GM06990 (cell line): Measurements from ENCODE around the gene SPAG9.

Experiments
- DNase-seq: peaks from one replicate; pipeline ENCODE4 v3.0.0-alpha.2; 2011; ENCODE audit not compliant: insufficient read length; ENCODE audit errors: extremely low read depth
- H3K27me3 ChIP-seq: replicated peaks from 2 replicates; pipeline ENCODE4 v1.6.0; 2011; ENCODE audit warnings: low read length; ENCODE audit not compliant: control insufficient read depth, insufficient read depth
- H3K36me3 ChIP-seq: 2 replicates; pipeline ENCODE4 v1.5.1; 2011; ENCODE audit warnings: low read length; ENCODE audit not compliant: control insufficient read depth, insufficient read depth
- H3K4me3 ChIP-seq: replicated peaks from 2 replicates; pipeline ENCODE4 v1.5.1; 2011; ENCODE audit warnings: low read depth, mild to moderate bottlenecking, control low read depth, low read length
- CTCF ChIP-seq: IDR thresholded peaks from 2 replicates; pipeline ENCODE4 v1.5.1; 2011; ENCODE audit warnings: low read length, control low read depth, mild to moderate bottlenecking, inconsistent platforms; ENCODE audit not compliant: insufficient read depth, poor library complexity, severe bottlenecking

The SPAG9 gene

GRCh38 chr17:50926523-50926922, 194.1 kb downstream of the SPAG9 start:
- DNase-seq, result no peak
- H3K36me3 ChIP-seq, result no peaks in the 10 kb centered on the region
- no peak for TF ChIP-seq CTCF
- no peak overlapping the region for H3K4me3 ChIP-seq
- no peaks in the 10 kb centered on the region for H3K27me3 ChIP-seq

- no peak for DNase-seq
Measured at GRCh38 chr17:50925296-50925891, 195.3 kb downstream of the SPAG9 start.

GRCh38 chr17:50924800-50925199, 195.9 kb downstream of the SPAG9 start:
- Histone ChIP-seq H3K36me3 (no peaks in the 10 kb centered on the region), H3K4me3 (no peak overlapping the region), H3K27me3 (no peaks in the 10 kb centered on the region)
- DNase-seq, result no peak
- TF ChIP-seq CTCF, result no peak

More at GRCh38 chr17:50925296-50925891, 195.3 kb downstream of the SPAG9 start:
- Histone ChIP-seq H3K4me3 (no peak overlapping the region), H3K27me3 (no peaks in the 10 kb centered on the region), H3K36me3 (no peaks in the 10 kb centered on the region)
- no peak for TF ChIP-seq CTCF

- Histone ChIP-seq H3K4me3 (no peak overlapping the region), H3K27me3 (no peaks in the 10 kb centered on the region), H3K36me3 (no peaks in the 10 kb centered on the region)
- no peak for DNase-seq
- TF ChIP-seq CTCF, result no peak
Measured at GRCh38 chr17:50924300-50924699, 196.4 kb downstream of the SPAG9 start.

- H3K4me3 ChIP-seq, result no peak overlapping the region
- H3K27me3 ChIP-seq, result no peaks in the 10 kb centered on the region
- TF ChIP-seq CTCF, result no peak
- no peak for DNase-seq
- no peaks in the 10 kb centered on the region for H3K36me3 ChIP-seq
Measured at GRCh38 chr17:50923611-50924010, 197.1 kb downstream of the SPAG9 start.

GRCh38 chr17:50922721-50923405, 197.8 kb downstream of the SPAG9 start:
- H3K27me3 ChIP-seq, result no peaks in the 10 kb centered on the region
- TF ChIP-seq CTCF, result no peak
- H3K36me3 ChIP-seq, result no peaks in the 10 kb centered on the region
- DNase-seq, result no peak
- no peak overlapping the region for H3K4me3 ChIP-seq
